GM12891 (cell line): ENCODE results near the gene FANK1.

Experiments
- POLR2A ChIP-seq: IDR thresholded peaks from 2 replicates; pipeline ENCODE4 v1.6.1; 2011; ENCODE audit warnings: low read depth, low read length, control low read depth
- POLR2AphosphoS5 ChIP-seq: IDR thresholded peaks from 2 replicates; pipeline ENCODE4 v1.6.1; 2011; ENCODE audit warnings: low read depth, low read length, control low read depth
- SPI1 ChIP-seq: IDR thresholded peaks from 2 replicates; pipeline ENCODE4 v1.6.1; 2011; ENCODE audit warnings: low read depth, low read length, control low read depth
- TAF1 ChIP-seq: IDR thresholded peaks from 2 replicates; pipeline ENCODE4 v1.6.1; 2011; ENCODE audit warnings: low read depth, low read length, control low read depth

GRCh38 chr10:125883211-125883610 lies 13.2 kb upstream of the FANK1 start:
- TF ChIP-seq POLR2A (no peak), TAF1 (no peak), POLR2AphosphoS5 (no peak), SPI1 (no peak)
